GM12878 (cell line): Measurements from ENCODE around the gene ARHGAP30. TPM values are rescaled to one million over a fixed set of nuclear protein-coding genes. Genes with fewer than 3 reads are reported as not detected.

ENCODE experiments used
- ATAC-seq: fragments of 200-7000 bp; cut with Tn5 transposase; 3 replicates; pipeline ENCODE4 v1.9.1; 2020; ENCODE audit warnings: mild to moderate bottlenecking, moderate library complexity
- BruUV-seq: library from RNA; stranded (reverse); fragments of 400-500 nt; replicated peaks from 2 replicates; lab custom pipeline; 2021; lab: Mats Ljungman, UMichigan
- CTCF ChIA-PET: fragments of 300-600 bp; sonication (Branson Sonifier 250); formaldehyde crosslinking; extraction: SDS; loops from one replicate; lab custom pipeline; 2021; ENCODE audit warnings: inconsistent platforms; lab: Yijun Ruan, JAX
- POLR2A ChIA-PET: fragments of 350-600 bp; formaldehyde crosslinking; extraction: SDS; loops from one replicate; lab custom pipeline; 2021; ENCODE audit warnings: inconsistent platforms; lab: Charles Lee
- RAD21 ChIA-PET: fragments of 300-600 bp; sonication (Branson Sonifier 250); formaldehyde crosslinking; loops from one replicate; lab custom pipeline; 2023; ENCODE audit warnings: antibody characterized with exemption; ENCODE audit not compliant: unreplicated experiment; lab: Charles Lee
- SMC1A ChIA-PET: fragments of 300-600 bp; sonication (Branson Sonifier 250); formaldehyde crosslinking; loops from one replicate; lab custom pipeline; 2023; ENCODE audit not compliant: unreplicated experiment, uncharacterized antibody; lab: Charles Lee
- DNase-seq: peaks from one replicate; pipeline ENCODE4 v3.0.0-alpha.2; 2011; ENCODE audit warnings: low read depth, low spot score
- FAIRE-seq: peaks from 3 replicates; lab custom pipeline; 2011; peaks lifted over from hg19 to GRCh38; lab: Jason Lieb, UNC
- H2AFZ ChIP-seq: 2 replicates; pipeline ENCODE4 v1.6.0; 2011; ENCODE audit warnings: low read depth, low read length, control low read depth; ENCODE audit not compliant: control insufficient read depth
- H3K27ac ChIP-seq: 2 replicates; pipeline ENCODE4 v1.5.1; 2011; ENCODE audit warnings: control low read depth; ENCODE audit not compliant: control insufficient read depth, insufficient read depth
- H3K27me3 ChIP-seq, 2 experiments: replicated peaks in 1 of 2; 2 replicates each; pipeline versions ENCODE4 v1.6.0 to v1.6.1; 2011; ENCODE audit warnings: low read length in 1 of 2; ENCODE audit not compliant: control insufficient read depth in 2 of 2, insufficient read depth in 2 of 2
- H3K36me3 ChIP-seq, 2 experiments: 2 replicates each; pipeline ENCODE4 v1.5.1; 2011; ENCODE audit warnings: low read length in 1 of 2; ENCODE audit not compliant: control insufficient read depth in 2 of 2, insufficient read depth in 2 of 2
- H3K4me1 ChIP-seq: 2 replicates; pipeline ENCODE4 v1.6.1; 2011; ENCODE audit warnings: mild to moderate bottlenecking, low read length, moderate library complexity, mixed read lengths; ENCODE audit not compliant: control insufficient read depth, insufficient read depth
- H3K4me2 ChIP-seq: 2 replicates; pipeline ENCODE4 v1.6.0; 2011; ENCODE audit warnings: control low read depth; ENCODE audit not compliant: control insufficient read depth, insufficient read depth
- H3K4me3 ChIP-seq: fragments of 200-600 bp; sonication (generic); 2 replicates; pipeline ENCODE4 v1.5.1; 2016
- H3K79me2 ChIP-seq: 2 replicates; pipeline ENCODE4 v1.6.0; 2011; ENCODE audit warnings: low read length; ENCODE audit not compliant: control insufficient read depth, insufficient read depth
- H3K9ac ChIP-seq: 2 replicates; pipeline ENCODE4 v1.8.0; 2011; ENCODE audit warnings: low read length, control low read depth, mixed read lengths; ENCODE audit not compliant: control insufficient read depth, insufficient read depth
- H3K9me3 ChIP-seq: replicated peaks from 3 replicates; pipeline ENCODE4 v1.5.1; 2011; ENCODE audit warnings: mild to moderate bottlenecking, low read length; ENCODE audit not compliant: control insufficient read depth, insufficient read depth
- H4K20me1 ChIP-seq: 2 replicates; pipeline ENCODE4 v1.6.0; 2011; ENCODE audit not compliant: control insufficient read depth, insufficient read depth
- CHD2 ChIP-seq: IDR thresholded peaks from 2 replicates; pipeline ENCODE4 v1.6.1; 2011; ENCODE audit warnings: low read depth, low read length, improper control_type of control experiment, borderline replicate concordance
- ESRRA ChIP-seq: IDR thresholded peaks from 2 replicates; pipeline ENCODE4 v1.6.1; 2012; ENCODE audit warnings: mild to moderate bottlenecking, low read length, improper control_type of control experiment
- ETV6 ChIP-seq, 2 experiments: fragments of 450-650 bp in 1 of 2; IDR thresholded peaks in 1 of 2; conservative IDR thresholded peaks in 1 of 2; 2 replicates each; pipeline ENCODE4 v1.6.1; 2014; ENCODE audit warnings: antibody characterized with exemption in 1 of 2, borderline replicate concordance in 1 of 2, low read depth in 1 of 2, mild to moderate bottlenecking in 1 of 2, moderate library complexity in 1 of 2
- EZH2 ChIP-seq: IDR thresholded peaks from 2 replicates; pipeline ENCODE4 v1.6.1; 2012; ENCODE audit warnings: low read depth, mild to moderate bottlenecking, control low read depth, inconsistent platforms, low read length, borderline replicate concordance; ENCODE audit not compliant: control insufficient read depth
- FOS ChIP-seq: IDR thresholded peaks from 3 replicates; pipeline ENCODE4 v1.6.1; 2011; ENCODE audit warnings: borderline replicate concordance; ENCODE audit not compliant: insufficient read length; ENCODE audit errors: extremely low read depth
- KAT2A ChIP-seq: conservative IDR thresholded peaks from 2 replicates; pipeline ENCODE4 v1.6.1; 2011; ENCODE audit warnings: low read depth, low read length; ENCODE audit not compliant: control insufficient read depth
- NR2C2 ChIP-seq: IDR thresholded peaks from 2 replicates; pipeline ENCODE4 v1.6.1; 2011; ENCODE audit warnings: borderline replicate concordance, low read depth; ENCODE audit not compliant: control insufficient read depth, insufficient read length
- SIN3A ChIP-seq: IDR thresholded peaks from 2 replicates; pipeline ENCODE4 v1.6.1; 2012; ENCODE audit warnings: low read depth, low read length, improper control_type of control experiment
- TARDBP ChIP-seq: IDR thresholded peaks from 2 replicates; pipeline ENCODE4 v1.6.1; 2016; ENCODE audit warnings: borderline replicate concordance
- YBX1 ChIP-seq: fragments of 450-650 bp; IDR thresholded peaks from 2 replicates; pipeline ENCODE4 v1.6.1; 2016; ENCODE audit warnings: antibody characterized with exemption
- WGBS: methylation state at CpG from one replicate; pipeline ENCODE4 v1.1.6; 2016; ENCODE audit warnings: low lambda C conversion rate; ENCODE audit not compliant: insufficient replicate concordance, insufficient coverage; ENCODE audit errors: missing lambda C conversion rate; 5-methylcytosine and 5-hydroxymethylcytosine counted together
- in situ Hi-C: fragments of 300-500 bp; cut with MboI; formaldehyde crosslinking; loops from 9 replicates; pipeline ENCODE4 v1.14.3; 2018; ENCODE audit warnings: mixed read lengths
- intact Hi-C: fragments of 100-400 bp; cut with micrococcal nuclease; formaldehyde crosslinking; loops from one replicate; pipeline ENCODE4 v1.14.2; 2022; ENCODE audit not compliant: unreplicated experiment
- polyA plus RNA-seq, 11 experiments: library from polyadenylated mRNA; depleted of rRNA in 4 of 11; unstranded in 6 of 11; stranded (reverse) in 5 of 11; fragments of >200 nt; fragmentation: Nextera tagmentation in 4 of 11; fragmentation: Illumina TruSeq in 1 of 11; extraction: Ambion mirVana in 4 of 11; extraction: Trizol in 1 of 11; gene quantifications; 1 replicate in 1 of 11; 2 replicates in 10 of 11; pipeline versions ENCODE4 v1.2.1 to v1.2.3, GENCODE V29; 2011 to 2016; ENCODE audit warnings: inconsistent platforms in 2 of 11, missing spikeins in 2 of 11, low read depth in 1 of 11
- total RNA-seq, 4 experiments: library from RNA; depleted of rRNA in 3 of 4; stranded (reverse); fragments of >200 nt in 3 of 4; fragmentation: Illumina TruSeq in 1 of 4; extraction: Trizol in 1 of 4; gene quantifications; 2 replicates each; pipeline versions ENCODE4 v1.2.1 to v1.2.3, GENCODE V29; 2013 to 2021
- TF ChIP-seq, protein P1 (sequence below): fragments of 450-650 bp; IDR thresholded peaks from 2 replicates; pipeline ENCODE4 v1.6.1; 2018; ENCODE audit warnings: mild to moderate bottlenecking, low read depth, moderate library complexity; ENCODE audit not compliant: partially characterized antibody
- TF ChIP-seq, protein P2 (sequence below): IDR thresholded peaks from 2 replicates; pipeline ENCODE4 v1.6.1; 2012; ENCODE audit warnings: low read depth, low read length, improper control_type of control experiment
- TF ChIP-seq, protein P3 (sequence below): fragments of 450-650 bp; IDR thresholded peaks from 2 replicates; pipeline ENCODE4 v1.6.1; 2017; ENCODE audit warnings: mild to moderate bottlenecking, low read depth, inconsistent platforms; ENCODE audit not compliant: poor library complexity, severe bottlenecking
- TF ChIP-seq, protein P4 (sequence below): fragments of 450-650 bp; formaldehyde crosslinking; IDR thresholded peaks from 2 replicates; pipeline ENCODE4 v1.5.0; 2022; ENCODE audit warnings: mild to moderate bottlenecking, missing genetic modification characterization

ARHGAP30 gene
- total and polyA plus RNA-seq, 10 of the 15 experiments (the other 5 are each of a cell fraction or from before 2014, with no cell fraction given): 12.9 to 143 (median 76.3) TPM

DNA sequence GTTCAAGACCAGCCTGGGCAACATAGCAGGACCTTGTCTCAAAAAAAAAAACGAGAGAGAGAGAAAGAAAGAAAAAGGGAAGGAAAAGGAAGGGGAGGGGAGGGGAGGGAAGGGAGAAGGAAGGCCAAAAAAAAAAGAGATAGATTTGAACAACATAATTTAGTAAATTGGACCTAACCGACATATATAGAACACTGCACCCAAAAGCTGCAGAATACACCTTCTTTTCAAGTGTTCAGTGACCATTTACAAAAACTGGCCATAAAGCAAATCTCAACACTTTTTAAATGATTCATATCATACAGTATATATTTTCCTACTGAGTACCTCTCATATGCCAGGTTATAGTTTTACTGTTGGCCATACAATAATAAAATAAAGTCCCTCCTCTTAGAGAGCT is 37.8 kb downstream of the ARHGAP30 start:
- DNase-seq (no peak), ATAC-seq (no peak), FAIRE-seq (peak; percentile 35)
- H3K9me3 ChIP-seq: peaks cover 10% of the 10 kb centered on the region; the same call in 2 of the 3 replicates
- H3K27ac ChIP-seq: no peak overlapping the region
- RAD21 ChIA-PET: interaction anchor here (1.4 kb wide), 1 partner anchor 11 kb away, joined by 4 read pairs; the partner anchor contains the start of gene F11R
- CTCF ChIA-PET: interaction anchor here (1.0 to 4.5 kb wide), 4 partner anchors 10 to 34 kb away, joined by 3 to 21 read pairs (median 5); no protein-coding TSS in a partner anchor
- TF ChIP-seq, protein P1, sequence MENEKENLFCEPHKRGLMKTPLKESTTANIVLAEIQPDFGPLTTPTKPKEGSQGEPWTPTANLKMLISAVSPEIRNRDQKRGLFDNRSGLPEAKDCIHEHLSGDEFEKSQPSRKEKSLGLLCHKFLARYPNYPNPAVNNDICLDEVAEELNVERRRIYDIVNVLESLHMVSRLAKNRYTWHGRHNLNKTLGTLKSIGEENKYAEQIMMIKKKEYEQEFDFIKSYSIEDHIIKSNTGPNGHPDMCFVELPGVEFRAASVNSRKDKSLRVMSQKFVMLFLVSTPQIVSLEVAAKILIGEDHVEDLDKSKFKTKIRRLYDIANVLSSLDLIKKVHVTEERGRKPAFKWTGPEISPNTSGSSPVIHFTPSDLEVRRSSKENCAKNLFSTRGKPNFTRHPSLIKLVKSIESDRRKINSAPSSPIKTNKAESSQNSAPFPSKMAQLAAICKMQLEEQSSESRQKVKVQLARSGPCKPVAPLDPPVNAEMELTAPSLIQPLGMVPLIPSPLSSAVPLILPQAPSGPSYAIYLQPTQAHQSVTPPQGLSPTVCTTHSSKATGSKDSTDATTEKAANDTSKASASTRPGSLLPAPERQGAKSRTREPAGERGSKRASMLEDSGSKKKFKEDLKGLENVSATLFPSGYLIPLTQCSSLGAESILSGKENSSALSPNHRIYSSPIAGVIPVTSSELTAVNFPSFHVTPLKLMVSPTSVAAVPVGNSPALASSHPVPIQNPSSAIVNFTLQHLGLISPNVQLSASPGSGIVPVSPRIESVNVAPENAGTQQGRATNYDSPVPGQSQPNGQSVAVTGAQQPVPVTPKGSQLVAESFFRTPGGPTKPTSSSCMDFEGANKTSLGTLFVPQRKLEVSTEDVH: no peak
- TF ChIP-seq, protein P2, sequence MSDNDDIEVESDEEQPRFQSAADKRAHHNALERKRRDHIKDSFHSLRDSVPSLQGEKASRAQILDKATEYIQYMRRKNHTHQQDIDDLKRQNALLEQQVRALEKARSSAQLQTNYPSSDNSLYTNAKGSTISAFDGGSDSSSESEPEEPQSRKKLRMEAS: no peak
- TF ChIP-seq ETV6 (conservative IDR thresholded peaks at IDR 0.05 in 1 of 2, IDR thresholded peaks at IDR 0.05 in 1 of 2; ENCODE audit: borderline replicate concordance in 1 of 2, low read depth in 1 of 2) (no peak), NR2C2 (no peak), CHD2 (no peak), SIN3A (no peak), YBX1 (no peak), ESRRA (no peak), KAT2A (no peak), FOS (no peak), EZH2 (no peak), TARDBP (no peak)
- TF ChIP-seq, protein P3, sequence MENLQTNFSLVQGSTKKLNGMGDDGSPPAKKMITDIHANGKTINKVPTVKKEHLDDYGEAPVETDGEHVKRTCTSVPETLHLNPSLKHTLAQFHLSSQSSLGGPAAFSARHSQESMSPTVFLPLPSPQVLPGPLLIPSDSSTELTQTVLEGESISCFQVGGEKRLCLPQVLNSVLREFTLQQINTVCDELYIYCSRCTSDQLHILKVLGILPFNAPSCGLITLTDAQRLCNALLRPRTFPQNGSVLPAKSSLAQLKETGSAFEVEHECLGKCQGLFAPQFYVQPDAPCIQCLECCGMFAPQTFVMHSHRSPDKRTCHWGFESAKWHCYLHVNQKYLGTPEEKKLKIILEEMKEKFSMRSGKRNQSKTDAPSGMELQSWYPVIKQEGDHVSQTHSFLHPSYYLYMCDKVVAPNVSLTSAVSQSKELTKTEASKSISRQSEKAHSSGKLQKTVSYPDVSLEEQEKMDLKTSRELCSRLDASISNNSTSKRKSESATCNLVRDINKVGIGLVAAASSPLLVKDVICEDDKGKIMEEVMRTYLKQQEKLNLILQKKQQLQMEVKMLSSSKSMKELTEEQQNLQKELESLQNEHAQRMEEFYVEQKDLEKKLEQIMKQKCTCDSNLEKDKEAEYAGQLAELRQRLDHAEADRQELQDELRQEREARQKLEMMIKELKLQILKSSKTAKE: no peak
- TF ChIP-seq, protein P4, sequence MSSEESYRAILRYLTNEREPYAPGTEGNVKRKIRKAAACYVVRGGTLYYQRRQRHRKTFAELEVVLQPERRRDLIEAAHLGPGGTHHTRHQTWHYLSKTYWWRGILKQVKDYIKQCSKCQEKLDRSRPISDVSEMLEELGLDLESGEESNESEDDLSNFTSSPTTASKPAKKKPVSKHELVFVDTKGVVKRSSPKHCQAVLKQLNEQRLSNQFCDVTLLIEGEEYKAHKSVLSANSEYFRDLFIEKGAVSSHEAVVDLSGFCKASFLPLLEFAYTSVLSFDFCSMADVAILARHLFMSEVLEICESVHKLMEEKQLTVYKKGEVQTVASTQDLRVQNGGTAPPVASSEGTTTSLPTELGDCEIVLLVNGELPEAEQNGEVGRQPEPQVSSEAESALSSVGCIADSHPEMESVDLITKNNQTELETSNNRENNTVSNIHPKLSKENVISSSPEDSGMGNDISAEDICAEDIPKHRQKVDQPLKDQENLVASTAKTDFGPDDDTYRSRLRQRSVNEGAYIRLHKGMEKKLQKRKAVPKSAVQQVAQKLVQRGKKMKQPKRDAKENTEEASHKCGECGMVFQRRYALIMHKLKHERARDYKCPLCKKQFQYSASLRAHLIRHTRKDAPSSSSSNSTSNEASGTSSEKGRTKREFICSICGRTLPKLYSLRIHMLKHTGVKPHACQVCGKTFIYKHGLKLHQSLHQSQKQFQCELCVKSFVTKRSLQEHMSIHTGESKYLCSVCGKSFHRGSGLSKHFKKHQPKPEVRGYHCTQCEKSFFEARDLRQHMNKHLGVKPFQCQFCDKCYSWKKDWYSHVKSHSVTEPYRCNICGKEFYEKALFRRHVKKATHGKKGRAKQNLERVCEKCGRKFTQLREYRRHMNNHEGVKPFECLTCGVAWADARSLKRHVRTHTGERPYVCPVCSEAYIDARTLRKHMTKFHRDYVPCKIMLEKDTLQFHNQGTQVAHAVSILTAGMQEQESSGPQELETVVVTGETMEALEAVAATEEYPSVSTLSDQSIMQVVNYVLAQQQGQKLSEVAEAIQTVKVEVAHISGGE (CRISPR knock-in tag): no peak
- POLR2A ChIA-PET: interaction anchor here (0.5 to 2.0 kb wide), 6 partner anchors 9 to 28 kb away, joined by 3 to 8 read pairs (median 6); partner anchors contain the start of gene F11R
- no TSS peak for BruUV-seq
- SMC1A ChIA-PET: interaction anchor here (0.9 to 2.2 kb wide), 4 partner anchors 8 to 18 kb away, joined by 3 to 8 read pairs (median 4); partner anchors contain the start of gene F11R
- 47% methylated on average over 2 of the region's 2 CpGs for WGBS
- H3K27me3 ChIP-seq: no peaks in the 10 kb centered on the region
- no peak overlapping the region for H3K9ac ChIP-seq
- in situ Hi-C loops (no loop called here), intact Hi-C loops (no loop called here)
- no peak overlapping the region for H3K4me2 ChIP-seq
- no peak overlapping the region for H2AFZ ChIP-seq
- no peaks in the 10 kb centered on the region for H3K4me1 ChIP-seq
- H3K4me3 ChIP-seq: no peak overlapping the region
- H3K79me2 ChIP-seq: no peaks in the 10 kb centered on the region
- H3K36me3 ChIP-seq: no peaks in the 10 kb centered on the region
- no peaks in the 10 kb centered on the region for H4K20me1 ChIP-seq
